ENCODE results near the gene MCC. TPM values are rescaled to one million over a fixed set of nuclear protein-coding genes. Genes with fewer than 3 reads are reported as not detected.
A peak's percentile ranks its signal among the peaks of the same experiment; 100 is the strongest.

MCC gene
- total RNA-seq, 1 donor from 2014 or later, result 46.1 TPM

- H3K4me3 Mint-ChIP-seq (ENCODE audit: unreplicated experiment), result peak overlapping the region; percentile 78
- peaks cover 77% of the 10 kb centered on the region for H3K4me1 Mint-ChIP-seq (ENCODE audit: low read depth, unreplicated experiment)
- H3K36me3 Mint-ChIP-seq (ENCODE audit: unreplicated experiment), result no peaks in the 10 kb centered on the region
- peaks cover 5% of the 10 kb centered on the region for H3K27me3 Mint-ChIP-seq (ENCODE audit: unreplicated experiment)
- TF ChIP-seq, protein P1, sequence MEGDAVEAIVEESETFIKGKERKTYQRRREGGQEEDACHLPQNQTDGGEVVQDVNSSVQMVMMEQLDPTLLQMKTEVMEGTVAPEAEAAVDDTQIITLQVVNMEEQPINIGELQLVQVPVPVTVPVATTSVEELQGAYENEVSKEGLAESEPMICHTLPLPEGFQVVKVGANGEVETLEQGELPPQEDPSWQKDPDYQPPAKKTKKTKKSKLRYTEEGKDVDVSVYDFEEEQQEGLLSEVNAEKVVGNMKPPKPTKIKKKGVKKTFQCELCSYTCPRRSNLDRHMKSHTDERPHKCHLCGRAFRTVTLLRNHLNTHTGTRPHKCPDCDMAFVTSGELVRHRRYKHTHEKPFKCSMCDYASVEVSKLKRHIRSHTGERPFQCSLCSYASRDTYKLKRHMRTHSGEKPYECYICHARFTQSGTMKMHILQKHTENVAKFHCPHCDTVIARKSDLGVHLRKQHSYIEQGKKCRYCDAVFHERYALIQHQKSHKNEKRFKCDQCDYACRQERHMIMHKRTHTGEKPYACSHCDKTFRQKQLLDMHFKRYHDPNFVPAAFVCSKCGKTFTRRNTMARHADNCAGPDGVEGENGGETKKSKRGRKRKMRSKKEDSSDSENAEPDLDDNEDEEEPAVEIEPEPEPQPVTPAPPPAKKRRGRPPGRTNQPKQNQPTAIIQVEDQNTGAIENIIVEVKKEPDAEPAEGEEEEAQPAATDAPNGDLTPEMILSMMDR (IDR thresholded peaks at IDR 0.05; ENCODE audit: partially characterized antibody, unreplicated experiment), result no peak
- peaks cover 8% of the 10 kb centered on the region for H3K9me3 Mint-ChIP-seq (ENCODE audit: unreplicated experiment)
- no peak for DNase-seq
- H3K27ac Mint-ChIP-seq (ENCODE audit: unreplicated experiment), result peak overlapping the region; percentile 97
Measured at GRCh38 chr5:113178073-113178779, 310.0 kb downstream of the MCC start.

- no peak overlapping the region for H3K4me3 Mint-ChIP-seq (ENCODE audit: unreplicated experiment)
- peaks cover 76% of the 10 kb centered on the region for H3K4me1 Mint-ChIP-seq (ENCODE audit: low read depth, unreplicated experiment)
- DNase-seq, result no peak
- peaks cover 10% of the 10 kb centered on the region for H3K9me3 Mint-ChIP-seq (ENCODE audit: unreplicated experiment)
- no peaks in the 10 kb centered on the region for H3K36me3 Mint-ChIP-seq (ENCODE audit: unreplicated experiment)
- TF ChIP-seq, protein P1 (IDR thresholded peaks at IDR 0.05; ENCODE audit: partially characterized antibody, unreplicated experiment), result no peak
- H3K27ac Mint-ChIP-seq (ENCODE audit: unreplicated experiment), result no peak overlapping the region
- peaks cover 5% of the 10 kb centered on the region for H3K27me3 Mint-ChIP-seq (ENCODE audit: unreplicated experiment)
Measured at GRCh38 chr5:113177225-113177624, 311.0 kb downstream of the MCC start.

- Mint-ChIP-seq H3K4me3 (ENCODE audit: unreplicated experiment) (no peak overlapping the region), H3K4me1 (ENCODE audit: low read depth, unreplicated experiment) (peaks cover 77% of the 10 kb centered on the region), H3K27ac (ENCODE audit: unreplicated experiment) (peak overlapping the region; percentile 12), H3K36me3 (ENCODE audit: unreplicated experiment) (no peaks in the 10 kb centered on the region), H3K9me3 (ENCODE audit: unreplicated experiment) (peaks cover 10% of the 10 kb centered on the region), H3K27me3 (ENCODE audit: unreplicated experiment) (peaks cover 3% of the 10 kb centered on the region)
- DNase-seq, result no peak
- TF ChIP-seq, protein P1 (IDR thresholded peaks at IDR 0.05; ENCODE audit: partially characterized antibody, unreplicated experiment), result no peak
Measured at GRCh38 chr5:113176734-113177133, 311.5 kb downstream of the MCC start.

DNA sequence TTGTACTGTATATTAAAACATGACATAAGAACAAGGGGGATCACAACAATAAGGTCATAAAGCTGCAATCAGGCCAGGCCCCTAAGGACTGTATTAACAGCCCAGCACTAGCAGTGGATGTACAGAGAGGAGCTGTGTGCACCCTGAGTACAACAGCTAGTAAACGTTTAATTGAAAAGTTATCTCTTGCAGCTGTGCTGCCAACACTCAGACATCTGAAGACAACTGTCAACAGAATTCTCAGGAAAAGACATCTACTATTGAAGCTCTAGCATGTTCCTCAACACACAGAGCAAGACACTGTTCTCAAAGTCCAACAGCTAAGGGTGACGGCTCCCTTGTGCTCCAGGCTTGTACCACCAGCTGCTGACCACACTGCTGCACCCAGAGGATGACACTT is 312.1 kb downstream of the MCC start:
- peaks cover 73% of the 10 kb centered on the region for H3K4me1 Mint-ChIP-seq (ENCODE audit: low read depth, unreplicated experiment)
- DNase-seq, result no peak
- TF ChIP-seq, protein P1 (IDR thresholded peaks at IDR 0.05; ENCODE audit: partially characterized antibody, unreplicated experiment), result no peak
- peak overlapping the region; percentile 12 for H3K27ac Mint-ChIP-seq (ENCODE audit: unreplicated experiment)
- H3K4me3 Mint-ChIP-seq (ENCODE audit: unreplicated experiment), result no peak overlapping the region
- H3K9me3 Mint-ChIP-seq (ENCODE audit: unreplicated experiment), result peaks cover 10% of the 10 kb centered on the region
- peaks cover 3% of the 10 kb centered on the region for H3K27me3 Mint-ChIP-seq (ENCODE audit: unreplicated experiment)
- H3K36me3 Mint-ChIP-seq (ENCODE audit: unreplicated experiment), result no peaks in the 10 kb centered on the region

- no peaks in the 10 kb centered on the region for H3K27me3 Mint-ChIP-seq (ENCODE audit: unreplicated experiment)
- peaks cover 66% of the 10 kb centered on the region for H3K4me1 Mint-ChIP-seq (ENCODE audit: low read depth, unreplicated experiment)
- peaks cover 10% of the 10 kb centered on the region for H3K9me3 Mint-ChIP-seq (ENCODE audit: unreplicated experiment)
- peak overlapping the region; percentile 77 for H3K27ac Mint-ChIP-seq (ENCODE audit: unreplicated experiment)
- no peaks in the 10 kb centered on the region for H3K36me3 Mint-ChIP-seq (ENCODE audit: unreplicated experiment)
- no peak overlapping the region for H3K4me3 Mint-ChIP-seq (ENCODE audit: unreplicated experiment)
- TF ChIP-seq, protein P1 (IDR thresholded peaks at IDR 0.05; ENCODE audit: partially characterized antibody, unreplicated experiment), result no peak
- no peak for DNase-seq
Measured at GRCh38 chr5:113172231-113172826, 315.9 kb downstream of the MCC start.
